Measurements from ENCODE around the gene RBM38.

The RBM38 gene

DNA sequence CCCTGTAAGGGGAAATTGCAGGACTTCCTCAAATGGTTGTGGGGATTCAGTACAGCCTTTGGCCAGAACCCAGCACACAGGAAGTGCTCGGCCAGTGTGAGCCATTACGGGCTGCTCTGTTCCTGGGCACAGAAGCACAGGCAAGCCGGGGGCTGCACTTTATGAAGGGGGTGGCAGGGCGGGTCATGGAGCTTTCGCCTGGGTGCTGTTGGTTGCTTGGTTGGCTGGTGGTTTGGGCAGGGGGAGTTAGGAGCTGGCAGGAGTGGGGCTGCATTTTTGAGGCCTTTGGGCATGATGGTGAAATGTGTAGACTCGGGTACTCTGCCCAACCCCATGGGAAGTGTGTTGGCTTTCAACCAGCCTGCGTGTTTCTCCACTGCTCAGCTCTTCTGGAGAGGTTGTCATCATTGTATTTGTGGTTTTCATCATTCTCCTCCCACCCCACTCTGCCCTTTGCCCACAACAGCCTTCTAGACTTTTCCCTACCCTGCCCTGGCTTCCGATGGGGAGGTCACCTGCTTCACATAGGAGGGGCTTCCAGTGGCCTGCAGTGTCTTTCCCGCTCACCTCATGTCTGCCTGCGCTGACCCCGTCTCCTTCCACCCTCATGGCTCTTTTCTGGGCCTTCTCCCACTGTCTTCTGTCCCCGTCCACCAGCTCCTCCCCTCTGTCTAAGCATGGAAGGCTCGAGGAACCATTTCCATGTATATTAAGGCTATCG, 16.1 kb upstream of the RBM38 start:
- TF ChIP-seq, protein P1, sequence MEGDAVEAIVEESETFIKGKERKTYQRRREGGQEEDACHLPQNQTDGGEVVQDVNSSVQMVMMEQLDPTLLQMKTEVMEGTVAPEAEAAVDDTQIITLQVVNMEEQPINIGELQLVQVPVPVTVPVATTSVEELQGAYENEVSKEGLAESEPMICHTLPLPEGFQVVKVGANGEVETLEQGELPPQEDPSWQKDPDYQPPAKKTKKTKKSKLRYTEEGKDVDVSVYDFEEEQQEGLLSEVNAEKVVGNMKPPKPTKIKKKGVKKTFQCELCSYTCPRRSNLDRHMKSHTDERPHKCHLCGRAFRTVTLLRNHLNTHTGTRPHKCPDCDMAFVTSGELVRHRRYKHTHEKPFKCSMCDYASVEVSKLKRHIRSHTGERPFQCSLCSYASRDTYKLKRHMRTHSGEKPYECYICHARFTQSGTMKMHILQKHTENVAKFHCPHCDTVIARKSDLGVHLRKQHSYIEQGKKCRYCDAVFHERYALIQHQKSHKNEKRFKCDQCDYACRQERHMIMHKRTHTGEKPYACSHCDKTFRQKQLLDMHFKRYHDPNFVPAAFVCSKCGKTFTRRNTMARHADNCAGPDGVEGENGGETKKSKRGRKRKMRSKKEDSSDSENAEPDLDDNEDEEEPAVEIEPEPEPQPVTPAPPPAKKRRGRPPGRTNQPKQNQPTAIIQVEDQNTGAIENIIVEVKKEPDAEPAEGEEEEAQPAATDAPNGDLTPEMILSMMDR (IDR thresholded peaks at IDR 0.05; ENCODE audit: low read depth, low read length), result no peak
- no peak for TF ChIP-seq EZH2phosphoT487 (IDR thresholded peaks at IDR 0.05; ENCODE audit: low read depth)
- Histone ChIP-seq H3K4me3 (ENCODE audit: low read length) (no peak overlapping the region), H2AFZ (ENCODE audit: low read depth, low read length) (no peak overlapping the region), H3K27me3 (ENCODE audit: low read depth, low read length) (no peaks in the 10 kb centered on the region), H3K36me3 (replicated peaks; ENCODE audit: low read depth, low read length) (peaks cover 96% of the 10 kb centered on the region), H3K4me1 (ENCODE audit: low read length) (no peaks in the 10 kb centered on the region), H3K9ac (ENCODE audit: low read length) (no peak overlapping the region), H3K9me3 (ENCODE audit: insufficient read depth, low read length) (no peaks in the 10 kb centered on the region), H3K79me2 (ENCODE audit: low read length) (no peaks in the 10 kb centered on the region), H4K20me1 (ENCODE audit: insufficient read depth, low read length) (0 out of 2 replicates have a peak, but pooled peaks cover 15% of the 10 kb centered on the region), H3K27ac (ENCODE audit: low read length) (no peak overlapping the region), H3K4me2 (ENCODE audit: low read length) (no peak overlapping the region)

DNA sequence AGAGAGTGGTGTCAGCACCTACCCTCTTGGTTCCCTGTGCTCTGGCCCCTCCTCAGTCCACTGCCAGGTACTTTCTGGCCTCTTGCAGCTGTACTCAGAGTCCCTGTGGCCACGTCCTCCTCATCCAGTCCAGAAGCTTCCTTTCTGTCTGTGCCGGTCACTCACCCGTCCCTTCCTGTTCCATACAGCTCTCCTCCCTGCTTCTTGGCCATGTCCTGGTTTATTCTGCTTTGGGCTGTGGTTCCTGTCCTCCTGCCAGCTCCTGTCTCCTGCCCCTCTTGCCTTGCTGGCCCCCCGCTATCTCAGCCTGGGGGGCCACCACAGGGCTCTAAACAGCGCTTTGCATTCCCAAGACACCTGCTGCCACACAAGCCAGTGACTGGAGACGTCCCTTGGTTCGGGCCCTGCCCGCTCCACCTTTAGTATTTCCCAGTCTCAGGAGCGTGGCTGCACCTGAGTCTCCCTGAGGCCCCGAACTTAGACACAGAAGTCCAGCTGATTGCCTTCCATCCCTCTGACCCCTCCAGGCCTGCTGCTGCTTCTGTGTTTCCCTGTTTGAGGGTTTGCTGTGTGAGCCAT, 15.5 kb upstream of the RBM38 start:
- Histone ChIP-seq H3K27me3 (ENCODE audit: low read depth, low read length) (no peaks in the 10 kb centered on the region), H3K4me2 (ENCODE audit: low read length) (no peak overlapping the region), H3K4me1 (ENCODE audit: low read length) (no peaks in the 10 kb centered on the region), H4K20me1 (ENCODE audit: insufficient read depth, low read length) (0 out of 2 replicates have a peak, but pooled peaks cover 15% of the 10 kb centered on the region), H3K27ac (ENCODE audit: low read length) (no peak overlapping the region), H3K79me2 (ENCODE audit: low read length) (no peaks in the 10 kb centered on the region), H3K9ac (ENCODE audit: low read length) (no peak overlapping the region), H2AFZ (ENCODE audit: low read depth, low read length) (no peak overlapping the region), H3K4me3 (ENCODE audit: low read length) (no peak overlapping the region), H3K36me3 (replicated peaks; ENCODE audit: low read depth, low read length) (peaks cover 94% of the 10 kb centered on the region), H3K9me3 (ENCODE audit: insufficient read depth, low read length) (no peaks in the 10 kb centered on the region)
- no peak for TF ChIP-seq EZH2phosphoT487 (IDR thresholded peaks at IDR 0.05; ENCODE audit: low read depth)
- TF ChIP-seq, protein P1 (IDR thresholded peaks at IDR 0.05; ENCODE audit: low read depth, low read length), result no peak

- no peaks in the 10 kb centered on the region for H3K27me3 ChIP-seq (ENCODE audit: low read depth, low read length)
- no peak overlapping the region for H2AFZ ChIP-seq (ENCODE audit: low read depth, low read length)
- TF ChIP-seq EZH2phosphoT487 (IDR thresholded peaks at IDR 0.05; ENCODE audit: low read depth), result no peak
- TF ChIP-seq, protein P1 (IDR thresholded peaks at IDR 0.05; ENCODE audit: low read depth, low read length), result no peak
- H3K79me2 ChIP-seq (ENCODE audit: low read length), result no peaks in the 10 kb centered on the region
- H3K36me3 ChIP-seq (replicated peaks; ENCODE audit: low read depth, low read length), result peaks cover 81% of the 10 kb centered on the region
- no peak overlapping the region for H3K4me2 ChIP-seq (ENCODE audit: low read length)
- H3K27ac ChIP-seq (ENCODE audit: low read length), result no peak overlapping the region
- peaks cover 4% of the 10 kb centered on the region for H3K4me1 ChIP-seq (ENCODE audit: low read length)
- H3K9me3 ChIP-seq (ENCODE audit: insufficient read depth, low read length), result no peaks in the 10 kb centered on the region
- H3K9ac ChIP-seq (ENCODE audit: low read length), result no peak overlapping the region
- no peak overlapping the region for H3K4me3 ChIP-seq (ENCODE audit: low read length)
- 0 out of 2 replicates have a peak, but pooled peaks cover 11% of the 10 kb centered on the region for H4K20me1 ChIP-seq (ENCODE audit: insufficient read depth, low read length)
These were observed 13.8 kb upstream of the RBM38 start for GRCh38 chr20:57377350-57377749.

GRCh38 chr20:57378107-57378506, 13.1 kb upstream of the RBM38 start:
- Histone ChIP-seq H3K79me2 (ENCODE audit: low read length) (no peaks in the 10 kb centered on the region), H3K9ac (ENCODE audit: low read length) (no peak overlapping the region), H3K36me3 (replicated peaks; ENCODE audit: low read depth, low read length) (peaks cover 77% of the 10 kb centered on the region), H3K27me3 (ENCODE audit: low read depth, low read length) (no peaks in the 10 kb centered on the region), H3K4me1 (ENCODE audit: low read length) (peaks cover 4% of the 10 kb centered on the region), H2AFZ (ENCODE audit: low read depth, low read length) (no peak overlapping the region), H3K27ac (ENCODE audit: low read length) (no peak overlapping the region), H3K4me2 (ENCODE audit: low read length) (no peak overlapping the region), H3K9me3 (ENCODE audit: insufficient read depth, low read length) (no peaks in the 10 kb centered on the region), H4K20me1 (ENCODE audit: insufficient read depth, low read length) (0 out of 2 replicates have a peak, but pooled peaks cover 11% of the 10 kb centered on the region), H3K4me3 (ENCODE audit: low read length) (no peak overlapping the region)
- TF ChIP-seq, protein P1 (IDR thresholded peaks at IDR 0.05; ENCODE audit: low read depth, low read length), result no peak
